GM23338 (cell line): ENCODE measurements around the gene GAD1. TPM values are rescaled to one million over a fixed set of nuclear protein-coding genes. Genes with fewer than 3 reads are reported as not detected.

Source experiments
- ATAC-seq: fragments of 200-7000 bp; cut with Tn5 transposase; 3 replicates; pipeline ENCODE4 v1.9.1; 2020
- DNase-seq: peaks from one replicate; pipeline ENCODE4 v3.0.0-alpha.2; 2015; ENCODE audit warnings: low spot score
- H2AFZ ChIP-seq: fragments of 200-600 bp; sonication (generic); 2 replicates; pipeline ENCODE4 v1.8.0; 2016; ENCODE audit warnings: antibody characterized with exemption, mild to moderate bottlenecking, moderate library complexity
- H3F3A ChIP-seq: fragments of 200-600 bp; sonication (generic); replicated peaks from 2 replicates; pipeline ENCODE4 v1.8.0; 2017; ENCODE audit warnings: antibody characterized with exemption, mixed run types, low read depth
- H3K27ac ChIP-seq: fragments of 200-600 bp; sonication (generic); 2 replicates; pipeline ENCODE4 v1.6.1; 2016; ENCODE audit warnings: low read depth
- H3K27me3 ChIP-seq: fragments of 200-600 bp; sonication (generic); 2 replicates; pipeline ENCODE4 v1.8.0; 2016; ENCODE audit warnings: mild to moderate bottlenecking, mixed run types, moderate library complexity; ENCODE audit not compliant: insufficient read depth
- H3K36me3 ChIP-seq: fragments of 200-600 bp; sonication (generic); 2 replicates; pipeline ENCODE4 v1.8.0; 2016; ENCODE audit warnings: mild to moderate bottlenecking; ENCODE audit not compliant: insufficient read depth
- H3K4me1 ChIP-seq: fragments of 200-600 bp; sonication (generic); 2 replicates; pipeline ENCODE4 v1.8.0; 2016; ENCODE audit warnings: mild to moderate bottlenecking, moderate library complexity; ENCODE audit not compliant: insufficient read depth
- H3K4me2 ChIP-seq: fragments of 200-600 bp; sonication (generic); 2 replicates; pipeline ENCODE4 v1.7.1; 2017; ENCODE audit warnings: mixed run types
- H3K4me3 ChIP-seq: fragments of 200-600 bp; sonication (generic); 2 replicates; pipeline ENCODE4 v1.6.1; 2016; ENCODE audit warnings: mixed run types
- H3K79me2 ChIP-seq: fragments of 200-600 bp; sonication (generic); replicated peaks from 2 replicates; pipeline ENCODE4 v1.8.0; 2017; ENCODE audit warnings: mild to moderate bottlenecking; ENCODE audit not compliant: insufficient read depth
- H3K9me2 ChIP-seq: fragments of 200-600 bp; sonication (generic); 2 replicates; pipeline ENCODE4 v1.8.0; 2017; ENCODE audit not compliant: insufficient read depth
- H4K20me1 ChIP-seq: fragments of 200-600 bp; sonication (generic); replicated peaks from 2 replicates; pipeline ENCODE4 v1.8.0; 2017; ENCODE audit warnings: mild to moderate bottlenecking; ENCODE audit not compliant: insufficient read depth
- H3K27ac Mint-ChIP-seq: 2 replicates; pipeline ENCODE4 v1.8.0; 2020; ENCODE audit warnings: inconsistent platforms, mild to moderate bottlenecking, moderate library complexity, mixed read lengths
- H3K27me3 Mint-ChIP-seq: 3 replicates; pipeline ENCODE4 v1.8.0; 2022; ENCODE audit warnings: low read depth, mild to moderate bottlenecking, moderate library complexity, mixed read lengths, inconsistent platforms; ENCODE audit not compliant: insufficient read depth, poor library complexity
- H3K36me3 Mint-ChIP-seq: 3 replicates; pipeline ENCODE4 v1.8.0; 2021; ENCODE audit warnings: low read depth, mild to moderate bottlenecking, inconsistent platforms, moderate library complexity, mixed read lengths
- H3K4me1 Mint-ChIP-seq: 3 replicates; pipeline ENCODE4 v1.8.0; 2020; ENCODE audit warnings: mild to moderate bottlenecking, inconsistent platforms, mixed read lengths
- H3K4me3 Mint-ChIP-seq: 3 replicates; pipeline ENCODE4 v1.8.0; 2021; ENCODE audit warnings: moderate library complexity, mild to moderate bottlenecking, inconsistent platforms, mixed read lengths
- H3K9me3 Mint-ChIP-seq: 3 replicates; pipeline ENCODE4 v1.8.0; 2020; ENCODE audit warnings: moderate library complexity, mild to moderate bottlenecking, inconsistent platforms, mixed read lengths
- CREB1 ChIP-seq: fragments of 250-450 bp; sonication (Bioruptor Pico); IDR thresholded peaks from 2 replicates; pipeline ENCODE4 v1.5.0; 2020; ENCODE audit warnings: low read depth, mild to moderate bottlenecking, moderate library complexity
- EZH2 ChIP-seq: fragments of 200-600 bp; sonication (generic); IDR thresholded peaks from one replicate; pipeline ENCODE4 v1.8.0; 2017; ENCODE audit warnings: antibody characterized with exemption, mild to moderate bottlenecking, low read depth; ENCODE audit not compliant: unreplicated experiment
- EZH2phosphoT487 ChIP-seq: fragments of 200-600 bp; sonication (generic); IDR thresholded peaks from one replicate; pipeline ENCODE4 v1.8.1; 2018; ENCODE audit warnings: antibody characterized with exemption; ENCODE audit not compliant: unreplicated experiment
- JUNB ChIP-seq: IDR thresholded peaks from one replicate; pipeline ENCODE4 v1.6.1; 2016; ENCODE audit warnings: antibody characterized with exemption; ENCODE audit not compliant: unreplicated experiment
- NANOG ChIP-seq: IDR thresholded peaks from 2 replicates; pipeline ENCODE4 v1.6.1; 2016; ENCODE audit warnings: antibody characterized with exemption, borderline replicate concordance
- POLR2AphosphoS5 ChIP-seq: IDR thresholded peaks from 2 replicates; pipeline ENCODE4 v1.6.1; 2016; ENCODE audit warnings: antibody characterized with exemption, low read depth
- REST ChIP-seq: IDR thresholded peaks from one replicate; pipeline ENCODE4 v1.6.1; 2018; ENCODE audit warnings: antibody characterized with exemption; ENCODE audit not compliant: unreplicated experiment
- ZNF331 ChIP-seq: fragments of 250-450 bp; sonication (Bioruptor Pico); IDR thresholded peaks from 2 replicates; pipeline ENCODE4 v1.5.0; 2020; ENCODE audit warnings: low read depth, mild to moderate bottlenecking, moderate library complexity
- polyA plus RNA-seq: library from polyadenylated mRNA; unstranded; fragments of >200 nt; fragmentation: Nextera tagmentation; extraction: Ambion mirVana; gene quantifications from 2 replicates; pipeline ENCODE4 v1.2.1, GENCODE V29; 2016
- small RNA-seq: library from RNA; depleted of rRNA; stranded (forward); fragments of <200 nt; gene quantifications from one replicate; pipeline ENCODE3, GENCODE V24; 2014; ENCODE audit warnings: low replicate concordance
- total RNA-seq: library from RNA; depleted of rRNA; stranded (reverse); fragments of >200 nt; shearing (Covaris generic); gene quantifications from 2 replicates; pipeline ENCODE4 v1.2.3, GENCODE V29; 2014; rRNA removed
- TF ChIP-seq, protein P1 (sequence below): fragments of 250-450 bp; sonication (Bioruptor Pico); IDR thresholded peaks from 2 replicates; pipeline ENCODE4 v1.5.0; 2020; ENCODE audit warnings: mild to moderate bottlenecking, moderate library complexity

GAD1 gene
- total and polyA plus RNA-seq, 2 experiments from 2014 or later = 0.17 to 0.34 TPM

DNA sequence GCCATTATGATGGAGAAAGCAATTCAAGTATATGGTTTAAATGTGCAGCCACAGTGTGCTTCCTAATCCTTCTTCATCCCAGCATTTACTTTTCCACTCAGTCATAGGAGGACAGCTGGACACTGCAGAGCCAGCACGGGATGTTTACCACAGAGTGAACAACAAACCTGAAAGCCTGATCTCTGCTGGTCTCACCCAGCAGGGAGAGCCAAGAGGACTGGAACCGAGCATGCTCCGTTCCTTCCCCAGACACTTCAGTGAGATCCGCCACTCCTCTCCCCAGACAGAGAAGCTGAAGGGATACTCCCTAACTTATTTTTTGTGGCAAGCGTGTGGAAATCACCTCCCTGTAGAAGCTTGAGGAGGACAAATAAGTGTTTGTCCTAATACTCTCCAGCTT is 89.2 kb downstream of the GAD1 start:
- no peaks in the 10 kb centered on the region; the same call in 2 of the 3 replicates for H3K4me1 Mint-ChIP-seq
- no peaks in the 10 kb centered on the region for H3K79me2 ChIP-seq
- no peaks in the 10 kb centered on the region for H3K27me3 ChIP-seq
- 0 out of 2 replicates have a peak, but pooled peaks cover 3% of the 10 kb centered on the region for H3K4me1 ChIP-seq
- H4K20me1 ChIP-seq = no peaks in the 10 kb centered on the region
- H3K9me2 ChIP-seq = no peaks in the 10 kb centered on the region
- H3K36me3 Mint-ChIP-seq = peaks cover 5% of the 10 kb centered on the region; the same call in 1 of the 3 replicates
- no peak overlapping the region for H3K27ac ChIP-seq
- no peaks in the 10 kb centered on the region for H3F3A ChIP-seq
- H3K9me3 Mint-ChIP-seq = peaks cover 17% of the 10 kb centered on the region; the same call in 2 of the 3 replicates
- DNase-seq (peak; percentile 21), ATAC-seq (peak; percentile 75)
- H3K4me3 ChIP-seq = no peak overlapping the region
- no peak overlapping the region for H3K27ac Mint-ChIP-seq
- peaks cover 3% of the 10 kb centered on the region for H3K27me3 Mint-ChIP-seq
- H3K4me3 Mint-ChIP-seq = no peak overlapping the region
- no peaks in the 10 kb centered on the region for H3K36me3 ChIP-seq
- H2AFZ ChIP-seq = 0 out of 2 replicates have a peak overlapping the region, but pooled peaks have one; percentile 12
- no peak overlapping the region for H3K4me2 ChIP-seq
- no peak for TF ChIP-seq REST
- TF ChIP-seq ZNF331 (CRISPR knock-in tag) = no peak
- TF ChIP-seq, protein P1, sequence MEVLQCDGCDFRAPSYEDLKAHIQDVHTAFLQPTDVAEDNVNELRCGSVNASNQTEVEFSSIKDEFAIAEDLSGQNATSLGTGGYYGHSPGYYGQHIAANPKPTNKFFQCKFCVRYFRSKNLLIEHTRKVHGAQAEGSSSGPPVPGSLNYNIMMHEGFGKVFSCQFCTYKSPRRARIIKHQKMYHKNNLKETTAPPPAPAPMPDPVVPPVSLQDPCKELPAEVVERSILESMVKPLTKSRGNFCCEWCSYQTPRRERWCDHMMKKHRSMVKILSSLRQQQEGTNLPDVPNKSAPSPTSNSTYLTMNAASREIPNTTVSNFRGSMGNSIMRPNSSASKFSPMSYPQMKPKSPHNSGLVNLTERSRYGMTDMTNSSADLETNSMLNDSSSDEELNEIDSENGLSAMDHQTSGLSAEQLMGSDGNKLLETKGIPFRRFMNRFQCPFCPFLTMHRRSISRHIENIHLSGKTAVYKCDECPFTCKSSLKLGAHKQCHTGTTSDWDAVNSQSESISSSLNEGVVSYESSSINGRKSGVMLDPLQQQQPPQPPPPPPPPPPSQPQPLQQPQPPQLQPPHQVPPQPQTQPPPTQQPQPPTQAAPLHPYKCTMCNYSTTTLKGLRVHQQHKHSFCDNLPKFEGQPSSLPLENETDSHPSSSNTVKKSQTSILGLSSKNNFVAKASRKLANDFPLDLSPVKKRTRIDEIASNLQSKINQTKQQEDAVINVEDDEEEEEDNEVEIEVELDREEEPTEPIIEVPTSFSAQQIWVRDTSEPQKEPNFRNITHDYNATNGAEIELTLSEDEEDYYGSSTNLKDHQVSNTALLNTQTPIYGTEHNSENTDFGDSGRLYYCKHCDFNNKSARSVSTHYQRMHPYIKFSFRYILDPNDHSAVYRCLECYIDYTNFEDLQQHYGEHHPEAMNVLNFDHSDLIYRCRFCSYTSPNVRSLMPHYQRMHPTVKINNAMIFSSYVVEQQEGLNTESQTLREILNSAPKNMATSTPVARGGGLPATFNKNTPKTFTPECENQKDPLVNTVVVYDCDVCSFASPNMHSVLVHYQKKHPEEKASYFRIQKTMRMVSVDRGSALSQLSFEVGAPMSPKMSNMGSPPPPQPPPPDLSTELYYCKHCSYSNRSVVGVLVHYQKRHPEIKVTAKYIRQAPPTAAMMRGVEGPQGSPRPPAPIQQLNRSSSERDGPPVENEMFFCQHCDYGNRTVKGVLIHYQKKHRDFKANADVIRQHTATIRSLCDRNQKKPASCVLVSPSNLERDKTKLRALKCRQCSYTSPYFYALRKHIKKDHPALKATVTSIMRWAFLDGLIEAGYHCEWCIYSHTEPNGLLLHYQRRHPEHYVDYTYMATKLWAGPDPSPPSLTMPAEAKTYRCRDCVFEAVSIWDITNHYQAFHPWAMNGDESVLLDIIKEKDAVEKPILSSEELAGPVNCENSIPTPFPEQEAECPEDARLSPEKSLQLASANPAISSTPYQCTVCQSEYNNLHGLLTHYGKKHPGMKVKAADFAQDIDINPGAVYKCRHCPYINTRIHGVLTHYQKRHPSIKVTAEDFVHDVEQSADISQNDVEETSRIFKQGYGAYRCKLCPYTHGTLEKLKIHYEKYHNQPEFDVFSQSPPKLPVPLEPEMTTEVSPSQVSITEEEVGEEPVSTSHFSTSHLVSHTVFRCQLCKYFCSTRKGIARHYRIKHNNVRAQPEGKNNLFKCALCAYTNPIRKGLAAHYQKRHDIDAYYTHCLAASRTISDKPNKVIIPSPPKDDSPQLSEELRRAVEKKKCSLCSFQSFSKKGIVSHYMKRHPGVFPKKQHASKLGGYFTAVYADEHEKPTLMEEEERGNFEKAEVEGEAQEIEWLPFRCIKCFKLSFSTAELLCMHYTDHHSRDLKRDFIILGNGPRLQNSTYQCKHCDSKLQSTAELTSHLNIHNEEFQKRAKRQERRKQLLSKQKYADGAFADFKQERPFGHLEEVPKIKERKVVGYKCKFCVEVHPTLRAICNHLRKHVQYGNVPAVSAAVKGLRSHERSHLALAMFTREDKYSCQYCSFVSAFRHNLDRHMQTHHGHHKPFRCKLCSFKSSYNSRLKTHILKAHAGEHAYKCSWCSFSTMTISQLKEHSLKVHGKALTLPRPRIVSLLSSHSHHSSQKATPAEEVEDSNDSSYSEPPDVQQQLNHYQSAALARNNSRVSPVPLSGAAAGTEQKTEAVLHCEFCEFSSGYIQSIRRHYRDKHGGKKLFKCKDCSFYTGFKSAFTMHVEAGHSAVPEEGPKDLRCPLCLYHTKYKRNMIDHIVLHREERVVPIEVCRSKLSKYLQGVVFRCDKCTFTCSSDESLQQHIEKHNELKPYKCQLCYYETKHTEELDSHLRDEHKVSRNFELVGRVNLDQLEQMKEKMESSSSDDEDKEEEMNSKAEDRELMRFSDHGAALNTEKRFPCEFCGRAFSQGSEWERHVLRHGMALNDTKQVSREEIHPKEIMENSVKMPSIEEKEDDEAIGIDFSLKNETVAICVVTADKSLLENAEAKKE (CRISPR knock-in tag) = no peak
- no peak for TF ChIP-seq POLR2AphosphoS5
- no peak for TF ChIP-seq CREB1 (CRISPR knock-in tag)
- TF ChIP-seq NANOG = no peak
- no peak for TF ChIP-seq JUNB
- no peak for TF ChIP-seq EZH2
- no peak for TF ChIP-seq EZH2phosphoT487

Small RNA genes within 50 kb of the gene (small RNA-seq; reads per million reads assigned to genes)
- not detected for gene RF00019

Other genes starting within 250 kb of the GAD1 start
- gene SP5, start 101.5 kb upstream of the GAD1 start, total RNA-seq = 0.21 TPM in 1 of 2 replicates, not detected in the other
- 0.32 and 0.42 TPM in 2 replicates for gene SP5, start 101.5 kb upstream of the GAD1 start, polyA plus RNA-seq
- gene ERICH2, start 46.5 kb upstream of the GAD1 start, total RNA-seq = 2.1 TPM in 1 of 2 replicates, not detected in the other
- 3.2 and 3.5 TPM in 2 replicates for gene ERICH2, start 46.5 kb upstream of the GAD1 start, polyA plus RNA-seq
- gene GORASP2, start 112.4 kb downstream of the GAD1 start, total RNA-seq = 45.2 and 45.9 TPM in 2 replicates
- 38.7 and 44.5 TPM in 2 replicates for gene GORASP2, start 112.4 kb downstream of the GAD1 start, polyA plus RNA-seq